NCI-H2171 treated with DMSO at 0.1 percent for 48 hours (cell line): ENCODE results near the gene ETAA1.

ENCODE experiments used
- DNase-seq: peaks from one replicate; lab custom pipeline; 2025; lab: John Stamatoyannopoulos, UW

The ETAA1 gene

GRCh38 chr2:67438337-67438736, 41.2 kb downstream of the ETAA1 start:
- DNase-seq, result no peak

DNA sequence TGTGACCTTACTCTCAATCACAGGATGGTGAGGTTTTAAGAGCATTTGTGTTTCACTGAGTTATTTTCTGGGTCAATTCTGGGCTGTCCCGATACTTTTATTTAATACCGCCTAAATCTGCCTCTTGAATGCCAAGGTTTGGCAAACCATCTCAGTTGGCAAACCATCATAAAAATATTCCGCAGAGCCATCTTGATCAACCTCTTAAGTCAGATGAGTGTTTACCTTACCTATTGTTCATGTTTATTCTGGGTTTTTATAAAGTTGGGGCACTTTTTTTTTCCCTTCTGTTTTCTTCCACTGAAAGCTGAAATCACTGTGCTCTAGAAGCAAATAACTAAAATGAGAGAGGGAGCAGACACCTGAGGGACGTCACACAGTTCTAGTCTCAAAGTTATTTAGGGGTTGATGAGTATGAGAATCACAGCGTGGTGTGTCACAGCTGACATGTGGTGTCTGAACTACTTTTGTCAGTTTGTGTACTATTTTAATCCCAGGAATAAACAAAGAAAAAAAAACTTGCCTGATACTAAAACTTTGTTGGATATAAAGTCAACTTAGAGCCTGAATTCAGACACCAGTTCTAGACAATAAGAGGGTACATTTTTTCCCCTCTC, 48.6 kb downstream of the ETAA1 start:
- no peak for DNase-seq

- peak; percentile 94 for DNase-seq
These were observed 49.4 kb downstream of the ETAA1 start for GRCh38 chr2:67446491-67446911.

DNA sequence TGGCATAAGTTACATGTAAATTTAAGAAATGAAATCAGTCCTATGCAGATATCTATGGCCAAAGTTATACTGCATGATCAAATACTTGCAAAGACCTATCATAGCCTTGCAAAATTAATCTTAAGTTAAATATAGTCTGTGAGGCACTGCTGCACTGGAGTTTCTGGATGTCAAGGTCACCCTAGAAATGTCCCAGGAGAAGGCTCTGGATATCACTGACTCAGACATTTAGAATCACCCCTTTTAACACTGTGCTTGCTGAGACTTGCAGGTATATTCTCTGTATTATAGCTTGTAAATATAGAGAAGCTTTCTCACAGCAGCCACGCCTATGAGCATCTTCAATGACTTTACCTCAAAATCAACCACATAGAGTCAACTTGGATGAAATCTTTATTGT, 51.5 kb downstream of the ETAA1 start:
- no peak for DNase-seq

DNA sequence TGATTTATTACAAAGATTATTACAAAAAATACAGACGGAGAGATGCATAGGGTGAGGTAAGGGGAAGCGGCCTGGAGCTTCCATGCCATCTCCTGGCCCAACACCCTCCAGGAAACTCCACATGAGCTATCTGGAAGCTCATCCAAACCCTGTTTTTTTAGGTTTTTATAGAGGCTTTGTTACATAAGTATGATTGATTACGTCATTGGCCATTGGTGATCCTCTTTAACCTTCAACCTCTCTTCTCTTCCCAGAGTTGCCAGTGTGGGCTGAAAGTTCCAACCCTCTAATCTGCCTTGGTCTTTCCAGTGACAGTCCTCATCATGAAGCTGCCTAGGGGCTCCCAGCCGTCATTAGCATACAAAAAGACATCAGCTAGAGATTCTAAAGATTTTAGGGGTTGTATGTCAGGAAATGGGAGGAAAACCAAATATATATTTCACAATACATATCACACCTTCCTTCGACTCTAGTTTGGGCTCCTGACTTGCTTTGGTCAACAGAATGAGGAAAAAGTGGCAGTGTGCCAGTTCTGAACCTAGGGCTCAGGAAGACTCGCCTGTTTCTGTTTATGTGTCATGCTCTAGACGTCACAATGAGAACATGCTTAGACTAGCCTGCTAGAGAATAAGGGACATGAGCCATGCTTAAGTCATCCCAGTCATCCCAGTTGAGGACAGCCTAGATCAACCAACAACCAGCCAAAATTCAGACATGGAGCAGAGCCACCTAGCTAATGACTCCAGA, 54.1 kb downstream of the ETAA1 start:
- peak; percentile 10 for DNase-seq

DNA sequence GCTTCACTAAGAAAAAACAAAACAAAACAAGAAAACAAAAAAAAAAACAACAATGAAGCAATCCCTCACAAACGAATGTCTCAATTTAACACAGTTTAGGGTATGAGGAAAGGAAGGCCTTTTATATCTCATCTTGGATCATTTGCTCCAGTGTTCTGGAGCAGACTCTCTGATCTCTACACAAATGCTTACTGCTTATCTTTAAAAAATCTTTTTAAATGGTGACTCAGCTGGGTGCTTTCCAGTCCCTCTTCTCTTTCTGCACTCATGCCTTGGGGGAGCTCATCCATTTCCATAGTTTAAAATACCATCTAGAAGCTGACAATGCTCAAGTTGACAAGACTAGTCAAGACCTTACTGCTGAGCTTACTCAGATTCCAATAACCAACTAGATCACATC, 56.2 kb downstream of the ETAA1 start:
- DNase-seq, result no peak

DNA sequence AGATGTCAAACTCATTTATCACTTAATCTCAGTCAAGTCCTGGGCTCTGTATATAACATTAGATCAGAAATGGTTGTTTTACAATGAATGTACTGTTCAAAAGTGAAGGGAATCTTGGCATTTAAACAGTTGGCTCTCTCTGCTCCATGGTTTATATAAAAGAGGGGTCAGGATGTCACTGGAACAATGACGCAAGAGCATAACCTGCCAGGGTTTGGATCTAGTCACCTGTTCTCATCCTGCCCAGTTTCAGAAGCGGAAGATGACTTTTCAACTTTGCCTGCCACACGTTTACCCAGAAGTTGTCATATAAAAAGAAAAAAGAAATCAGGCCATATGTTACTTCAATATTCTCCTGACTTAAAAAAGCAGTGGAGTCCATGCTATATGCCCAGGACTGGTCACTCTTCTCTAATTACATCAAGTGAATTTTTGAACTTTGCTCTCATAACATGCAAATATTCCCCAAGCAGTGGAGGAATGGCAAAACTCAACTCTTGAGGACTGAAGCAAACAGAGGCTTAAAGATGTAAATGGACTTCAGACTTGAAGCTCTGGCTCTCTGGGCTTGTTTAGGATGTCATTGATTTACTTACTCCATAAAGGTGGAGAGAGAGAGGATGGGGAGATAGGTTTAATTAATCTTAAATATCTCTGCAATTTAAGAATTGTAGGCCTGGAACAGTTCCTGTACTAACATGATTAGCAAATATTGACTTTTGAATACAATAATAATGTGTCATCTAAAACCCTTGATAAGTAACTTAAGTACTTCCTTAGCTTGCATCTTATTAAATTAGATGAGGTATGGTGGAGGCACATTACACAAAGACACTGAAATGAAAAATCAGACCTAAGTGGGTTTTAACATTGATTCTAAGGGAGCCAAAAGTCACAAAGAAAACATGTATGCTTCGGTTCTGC, 58.3 kb downstream of the ETAA1 start:
- no peak for DNase-seq

DNA sequence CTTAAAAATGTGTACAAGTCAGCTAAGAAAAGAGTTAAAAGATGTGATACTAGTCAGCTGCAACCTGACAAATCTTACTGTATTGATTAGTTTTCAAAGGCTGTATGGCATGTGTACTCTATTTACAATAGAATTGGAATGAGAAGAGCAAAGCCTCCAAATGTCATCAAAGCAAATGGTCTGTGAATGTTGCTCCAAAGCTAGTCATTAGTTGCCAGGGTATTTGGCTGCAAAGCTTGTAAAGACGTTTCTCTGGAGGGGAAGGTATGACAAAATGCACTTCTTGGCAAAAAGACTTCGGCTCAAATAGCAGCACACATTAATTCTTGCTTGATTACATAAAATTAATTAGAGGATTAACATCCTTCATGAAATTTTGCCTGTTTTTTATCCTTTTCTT, 59.3 kb downstream of the ETAA1 start:
- no peak for DNase-seq

DNA sequence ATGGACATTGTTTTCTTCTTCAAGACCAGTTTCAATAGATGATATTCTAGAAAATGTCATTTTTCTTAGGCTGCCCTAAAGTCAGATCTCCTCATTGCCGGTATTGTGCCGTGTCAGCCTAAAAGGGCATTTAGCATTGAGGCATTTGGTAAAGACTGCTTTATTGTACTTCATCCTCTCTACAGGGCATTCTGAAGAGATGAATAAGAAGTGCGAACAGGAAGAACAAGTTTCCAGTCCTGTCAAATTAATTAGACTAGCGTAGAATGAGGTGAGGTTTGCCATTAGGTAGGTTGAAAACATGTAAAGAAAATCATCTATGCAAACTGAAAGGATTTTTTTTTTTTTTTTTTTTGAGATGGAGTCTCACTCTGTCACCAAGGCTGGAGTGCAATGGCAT, 60.6 kb downstream of the ETAA1 start:
- DNase-seq, result no peak

DNA sequence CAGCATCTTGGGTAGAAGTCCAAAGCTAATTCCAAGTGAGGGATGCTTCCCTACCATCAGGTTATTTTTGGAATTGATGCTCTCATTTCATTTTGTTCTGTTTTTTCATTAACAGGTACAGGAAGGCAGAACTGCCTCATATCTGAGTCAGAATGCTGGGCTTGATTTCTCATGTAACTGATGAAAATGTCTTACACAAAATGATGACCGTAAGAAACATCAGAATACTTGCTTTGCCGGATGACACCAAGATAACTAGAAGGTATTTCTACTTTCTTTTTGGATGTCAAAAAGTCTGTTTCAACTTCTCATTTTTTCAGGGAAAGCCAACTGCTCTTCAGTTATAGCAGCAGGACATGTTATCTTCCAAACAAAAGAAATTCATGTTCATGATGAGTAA, 62.6 kb downstream of the ETAA1 start:
- DNase-seq, result no peak
